Activated CD4-positive, CD25-positive, alpha-beta regulatory T cell treated with anti-CD3 and anti-CD28 coated beads, Interleukin-2, amount 50 U/mL, for 16 hours (primary cell): ENCODE results near the gene AFF3.

Experiments used
- DNase-seq: peaks from one replicate; pipeline ENCODE4 v3.0.0-alpha.2; 2020; ENCODE audit warnings: low read depth, low spot score

AFF3 gene

DNA sequence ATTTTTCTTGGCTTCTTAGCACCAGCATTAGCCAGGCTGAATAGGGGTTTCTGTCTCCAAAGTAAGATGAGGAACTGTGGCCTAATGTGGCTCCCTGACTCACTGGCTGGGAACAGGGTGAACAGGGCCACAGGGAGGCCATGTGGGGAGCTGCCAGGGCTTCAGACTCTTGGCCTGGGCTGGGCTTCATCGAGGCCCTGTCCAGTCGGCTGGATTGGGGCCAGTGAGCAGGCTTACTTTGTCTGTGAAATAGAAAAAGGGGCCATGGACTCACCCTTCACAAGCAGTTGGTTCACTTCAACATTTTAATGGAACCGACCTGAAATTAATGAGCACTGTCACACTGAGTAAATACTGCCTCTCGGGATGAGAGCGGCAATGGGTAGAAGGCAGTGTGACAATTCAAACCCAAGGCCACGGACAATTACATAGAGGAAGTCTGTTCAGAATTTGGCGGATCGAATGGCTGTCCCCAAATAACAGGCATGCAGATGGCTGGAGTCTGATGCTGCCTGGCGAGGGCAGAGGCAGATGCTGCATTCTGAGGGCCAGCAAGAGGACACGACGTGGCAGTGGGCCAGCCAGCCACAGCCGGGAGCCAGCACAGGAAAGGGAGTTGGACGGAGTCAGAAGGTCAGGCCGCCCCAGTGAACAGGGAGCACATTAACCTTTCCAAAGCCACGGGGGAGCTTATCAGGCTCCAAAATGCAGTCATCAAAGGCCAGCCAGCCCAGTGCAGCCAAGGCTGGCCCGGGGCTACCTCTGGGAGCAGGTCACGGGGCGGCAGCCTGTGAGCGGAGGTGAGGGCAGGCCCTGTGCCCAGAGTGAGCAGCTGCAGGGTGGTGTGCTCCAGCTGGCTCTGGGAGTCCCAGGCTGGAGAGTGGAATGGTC, 506.0 kb downstream of the AFF3 start:
- no peak for DNase-seq

DNA sequence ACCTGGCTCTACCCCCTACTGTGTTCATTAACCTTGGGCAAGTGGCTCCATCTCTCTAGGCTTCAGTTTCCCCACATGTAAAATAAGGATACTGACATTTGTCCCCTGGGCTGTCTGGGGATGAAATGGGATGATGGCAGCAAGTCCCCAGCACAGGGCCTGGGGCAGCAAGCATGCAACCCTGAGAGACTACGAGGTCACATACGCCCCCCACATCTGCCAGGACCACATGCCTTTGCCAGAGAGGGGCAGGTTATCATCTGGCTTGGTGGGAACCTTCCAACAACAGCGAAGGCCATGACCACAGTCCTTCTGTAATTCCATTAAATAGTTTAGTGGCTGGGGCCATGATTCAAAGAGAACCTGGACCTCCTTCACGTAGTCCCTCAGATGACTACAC, 506.7 kb downstream of the AFF3 start:
- DNase-seq = no peak

DNA sequence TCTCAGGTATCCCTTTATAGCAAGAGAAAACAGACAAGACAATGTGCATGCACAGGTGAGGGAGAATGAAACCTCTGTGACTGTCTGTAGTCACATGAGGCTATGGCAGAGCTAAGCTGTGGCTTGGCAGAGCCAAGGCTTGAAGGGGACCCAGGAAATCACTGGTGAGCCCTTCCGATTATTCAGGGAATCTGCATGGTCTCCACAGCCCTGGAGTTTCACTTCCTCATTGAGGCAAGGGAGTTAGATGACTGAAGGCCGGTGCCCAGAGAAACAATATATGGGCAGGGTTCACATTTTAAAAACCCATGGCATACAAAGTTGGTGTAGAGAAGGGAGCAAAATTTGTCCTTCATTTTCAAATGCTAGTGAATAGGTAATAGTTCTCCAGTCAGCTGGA, 508.2 kb downstream of the AFF3 start:
- no peak for DNase-seq

DNA sequence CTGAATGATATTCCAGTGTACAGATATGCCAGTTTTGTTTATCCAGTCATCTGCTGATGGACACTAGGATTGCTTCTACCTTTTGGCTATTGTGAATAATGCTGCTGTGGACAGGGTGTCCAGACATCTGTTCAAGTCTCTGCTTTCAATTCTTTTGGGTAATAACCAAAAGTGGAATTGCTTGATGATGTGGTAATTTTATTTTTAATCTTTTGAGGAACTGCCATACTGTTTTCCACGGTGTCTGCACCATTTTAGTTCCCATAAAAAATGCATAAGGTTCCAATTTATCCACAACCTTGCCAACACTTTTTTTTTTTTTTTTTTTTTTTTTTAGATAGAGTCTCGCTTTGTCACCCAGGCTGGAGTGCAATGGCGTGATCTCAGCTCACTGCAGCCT, 510.7 kb downstream of the AFF3 start:
- no peak for DNase-seq

DNA sequence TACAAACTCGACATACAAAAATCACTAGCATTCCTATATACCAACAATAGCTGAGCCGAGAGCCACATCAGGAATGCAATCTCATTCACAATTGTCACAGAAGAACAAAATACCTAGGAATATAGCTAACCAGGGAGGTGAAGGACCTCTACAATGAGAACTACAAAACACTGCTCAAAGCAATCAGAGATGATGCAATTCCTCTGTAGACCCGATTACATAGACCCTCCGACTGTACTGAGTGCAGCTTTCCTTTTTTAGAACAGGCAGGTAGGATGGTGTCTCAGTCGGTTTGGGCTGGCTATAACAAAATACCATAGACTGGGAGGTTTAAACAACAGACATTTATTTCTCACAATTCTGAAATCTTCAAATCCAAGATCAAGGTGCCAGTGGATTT, 513.1 kb downstream of the AFF3 start:
- no peak for DNase-seq

DNA sequence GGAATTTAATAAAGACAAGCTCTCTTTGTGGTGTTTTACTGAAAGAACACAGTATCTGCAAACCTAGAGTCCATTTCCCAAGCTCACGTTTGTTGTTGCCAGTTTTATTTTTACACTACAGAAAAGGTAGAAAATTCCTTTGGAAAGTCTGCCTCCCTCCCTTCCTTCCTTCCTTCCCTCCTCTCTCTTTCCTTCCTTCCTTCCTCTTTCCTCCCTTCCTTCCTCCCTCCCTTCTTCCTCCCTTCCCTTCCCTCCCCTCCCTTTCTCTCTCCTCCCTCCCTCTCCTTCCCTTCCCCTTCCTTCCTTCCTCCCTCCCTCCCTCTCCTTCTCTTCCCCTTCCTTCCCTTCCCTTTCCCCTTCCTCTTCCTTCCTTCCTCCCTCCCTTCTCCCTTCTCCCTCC, 516.2 kb downstream of the AFF3 start:
- DNase-seq = no peak

DNA sequence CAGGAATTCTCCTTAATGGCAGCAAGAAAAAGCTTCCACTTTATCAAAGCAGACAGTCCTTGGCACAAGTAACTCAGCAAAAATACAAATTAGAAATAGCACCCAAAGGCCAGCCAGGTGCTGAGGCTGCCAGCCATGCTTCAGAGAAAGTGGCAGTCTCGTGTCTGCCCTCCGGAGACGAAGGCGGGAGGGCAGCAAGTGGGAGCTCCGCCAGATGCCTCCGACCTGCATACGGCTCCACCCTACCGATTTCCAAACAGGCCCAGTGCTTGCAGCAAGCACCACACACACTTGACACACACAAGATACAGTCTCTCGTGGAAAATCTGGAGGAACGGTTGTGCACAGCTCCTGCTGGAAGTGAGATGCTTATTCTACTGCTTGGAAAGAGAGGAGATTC, 517.7 kb downstream of the AFF3 start:
- DNase-seq = no peak

DNA sequence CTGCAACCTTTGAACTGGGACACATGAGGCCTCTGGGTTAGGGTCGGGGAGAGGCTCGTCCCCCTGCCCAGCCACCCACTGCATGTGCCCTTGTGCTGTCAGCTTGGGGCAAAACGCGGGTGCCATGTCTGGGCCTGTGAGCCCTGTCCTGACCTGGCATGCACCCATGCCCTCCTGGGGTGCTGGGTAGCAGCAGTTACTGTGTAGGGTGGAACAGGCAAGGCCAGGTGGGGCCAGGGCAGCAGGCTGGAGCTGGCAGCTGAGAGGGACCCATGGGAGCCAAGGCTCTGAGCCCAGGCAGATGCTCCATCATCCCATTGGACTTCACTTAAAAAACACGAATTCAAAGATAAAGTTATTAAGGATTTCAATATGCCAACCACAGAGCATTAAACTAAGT, 518.8 kb downstream of the AFF3 start:
- no peak for DNase-seq

DNA sequence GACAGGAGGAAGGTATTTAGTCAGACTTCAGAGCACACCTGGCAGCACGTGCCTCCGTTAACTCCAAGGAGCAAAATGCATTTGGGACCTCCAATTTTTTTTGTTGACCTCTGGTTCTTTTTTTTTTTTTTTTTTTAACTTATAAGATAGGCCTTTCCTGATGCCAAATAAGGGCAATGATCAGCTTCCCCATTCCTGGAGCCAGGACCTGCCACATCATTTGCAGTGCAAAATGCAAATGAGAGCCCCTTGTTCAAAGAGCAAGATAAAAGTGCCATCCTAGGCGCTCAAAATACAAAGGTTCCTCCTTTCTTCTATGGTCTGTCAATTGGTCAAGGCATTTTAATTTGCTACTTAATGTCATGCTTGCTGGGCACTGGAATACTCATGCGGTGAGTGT, 519.4 kb downstream of the AFF3 start:
- DNase-seq = no peak

DNA sequence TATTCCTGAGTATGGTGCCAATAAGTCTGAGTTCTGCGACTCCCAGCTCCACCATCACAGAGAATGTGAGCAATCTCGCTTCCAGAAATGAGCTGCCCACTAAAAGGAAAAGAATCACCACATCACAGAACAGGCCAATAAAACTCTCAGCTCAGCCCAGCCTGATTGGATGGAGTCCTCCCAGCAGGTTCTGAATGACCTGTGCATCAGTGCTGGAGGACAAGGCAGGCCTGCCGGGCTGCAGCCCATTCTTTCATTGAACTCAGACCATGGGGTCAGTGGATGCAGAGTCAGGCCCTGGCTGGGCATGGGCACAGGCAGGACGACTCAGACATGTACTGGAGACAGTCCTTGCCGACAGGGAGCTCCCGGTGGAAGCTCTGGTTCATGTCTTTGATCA, 519.9 kb downstream of the AFF3 start:
- DNase-seq = no peak

- DNase-seq = no peak
These were observed 520.6 kb downstream of the AFF3 start for GRCh38 chr2:99621774-99622173.

GRCh38 chr2:99621106-99621505, 521.3 kb downstream of the AFF3 start:
- DNase-seq = no peak

- no peak for DNase-seq
These were observed 523.2 kb downstream of the AFF3 start for GRCh38 chr2:99619151-99619550.

- no peak for DNase-seq
These were observed 523.8 kb downstream of the AFF3 start for GRCh38 chr2:99618579-99619097.

GRCh38 chr2:99617811-99618210, 524.6 kb downstream of the AFF3 start:
- no peak for DNase-seq

DNA sequence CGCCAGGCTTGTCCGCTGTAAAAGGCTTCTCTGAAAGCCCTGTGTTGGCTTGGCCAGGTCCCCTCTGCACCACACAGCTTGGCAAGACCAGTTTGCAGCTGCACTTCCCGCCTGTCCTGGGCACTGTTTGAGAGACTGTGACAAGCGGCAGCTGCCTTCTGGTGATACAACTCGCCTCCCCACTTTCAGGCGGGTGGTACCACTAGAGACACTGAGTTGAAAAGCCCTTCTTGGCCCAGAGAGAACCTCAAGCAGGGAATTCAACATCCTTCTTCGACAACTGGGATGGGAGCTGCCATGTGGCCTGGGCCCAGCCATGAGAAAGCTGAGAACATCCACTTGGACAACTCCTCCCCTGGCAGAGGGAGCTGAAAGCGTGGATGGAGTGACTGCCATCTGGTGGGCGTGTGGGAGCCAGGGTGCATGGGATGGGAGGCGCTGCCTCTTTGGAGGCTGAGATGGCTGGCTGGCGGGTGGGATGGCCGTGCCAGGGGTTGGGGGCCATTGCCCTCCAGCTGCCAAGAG, 527.1 kb downstream of the AFF3 start:
- no peak for DNase-seq

- DNase-seq = no peak
These were observed 528.4 kb downstream of the AFF3 start for GRCh38 chr2:99613980-99614379.

- DNase-seq = no peak
These were observed 530.6 kb downstream of the AFF3 start for GRCh38 chr2:99611786-99612185.

DNA sequence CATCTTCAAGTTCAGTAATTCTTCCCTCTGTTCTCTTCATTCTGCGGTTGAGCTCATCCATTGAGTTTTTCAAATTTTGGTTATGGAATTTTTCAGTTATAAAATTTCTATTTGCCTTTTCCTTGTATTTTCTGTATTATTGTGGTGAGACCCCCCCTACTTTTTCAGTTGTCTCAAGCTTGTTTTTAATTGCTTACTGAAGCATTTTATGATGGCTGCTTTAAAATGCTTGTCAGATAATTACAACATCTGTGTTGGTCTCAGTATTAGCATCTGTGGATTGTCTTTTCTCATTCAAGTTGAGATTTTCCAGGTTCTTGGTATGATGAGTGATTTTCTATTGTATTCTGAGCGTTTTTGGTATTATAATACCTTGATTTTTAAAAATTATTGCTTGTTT, 531.4 kb downstream of the AFF3 start:
- DNase-seq = no peak

DNA sequence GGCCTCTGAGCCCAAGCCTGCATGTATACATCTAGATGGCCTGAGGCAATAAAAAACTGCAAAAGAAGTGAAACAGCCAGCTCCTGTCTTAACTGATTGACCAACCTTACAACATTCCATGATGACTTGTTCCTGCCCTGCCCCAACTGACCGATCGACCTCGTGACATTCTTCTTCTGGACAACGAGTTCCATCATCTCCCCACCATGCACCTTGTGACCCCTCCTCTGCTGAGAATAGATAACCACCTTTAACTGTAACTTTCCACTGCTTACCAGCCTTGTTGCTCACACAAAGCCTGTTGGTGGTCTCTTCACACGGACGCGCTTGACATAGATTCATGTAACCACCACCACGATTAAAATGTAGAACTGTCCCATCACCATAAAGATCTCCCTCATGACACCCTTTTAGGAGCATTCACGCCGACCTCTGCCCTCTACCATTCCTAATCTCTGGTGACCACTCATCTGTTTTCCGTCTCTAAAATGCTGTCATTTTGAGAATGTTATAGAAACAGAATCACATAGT, 532.5 kb downstream of the AFF3 start:
- no peak for DNase-seq

GRCh38 chr2:99608861-99609260, 533.5 kb downstream of the AFF3 start:
- no peak for DNase-seq

- DNase-seq = no peak
These were observed 534.4 kb downstream of the AFF3 start for GRCh38 chr2:99607861-99608491.

DNA sequence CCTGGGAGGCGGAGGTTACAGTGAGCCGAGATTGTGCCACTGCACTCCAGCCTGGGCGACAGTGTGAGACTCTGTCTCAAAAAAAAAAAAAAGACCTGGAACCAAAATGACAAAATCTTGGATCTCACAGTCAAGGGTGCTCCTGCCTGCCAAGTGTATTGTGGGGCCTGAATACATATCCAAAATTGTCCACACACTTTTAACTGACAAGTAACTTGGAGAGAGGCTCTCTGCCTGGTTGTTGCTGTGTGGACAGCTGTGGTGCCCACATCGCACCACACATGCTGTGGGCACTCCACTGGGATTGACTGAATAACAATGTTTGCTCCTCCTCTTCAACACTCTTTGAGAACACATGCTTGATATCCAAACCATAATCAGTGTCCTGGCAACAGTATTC, 534.9 kb downstream of the AFF3 start:
- no peak for DNase-seq
